Stimulated activated CD8-positive, alpha-beta memory T cell treated with anti-CD3 and anti-CD28 coated beads, Interleukin-2, amount 100 ng/mL, for 1 hour (primary cell): ENCODE results near the gene PRAMEF20.

Source experiments
- DNase-seq, 2 donors: peaks; one replicate each; pipeline ENCODE4 v3.0.0-alpha.2; 2020; ENCODE audit warnings: low read depth in 2 of 2

PRAMEF20 gene

DNA sequence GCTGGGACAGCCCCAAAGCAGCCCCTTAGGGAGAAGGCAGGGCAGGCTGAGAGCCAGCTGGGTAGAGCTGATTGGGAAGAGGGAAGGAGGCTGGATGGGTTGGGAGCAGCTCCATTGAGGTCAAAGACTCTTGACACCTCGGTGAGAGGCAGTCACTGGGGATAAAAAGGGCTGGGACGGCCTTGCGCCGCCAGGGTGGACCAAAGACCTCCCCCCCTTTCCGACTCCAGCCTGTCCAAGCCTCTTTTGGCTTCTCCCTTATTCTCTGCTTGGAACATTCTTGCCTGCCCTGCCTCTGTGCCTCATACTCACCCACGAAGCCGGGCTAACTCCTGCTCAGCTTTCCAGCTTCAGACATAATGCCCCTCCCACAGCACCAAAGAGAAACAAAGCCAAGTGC lies 52.4 kb downstream of the PRAMEF20 start:
- no peak for DNase-seq

DNA sequence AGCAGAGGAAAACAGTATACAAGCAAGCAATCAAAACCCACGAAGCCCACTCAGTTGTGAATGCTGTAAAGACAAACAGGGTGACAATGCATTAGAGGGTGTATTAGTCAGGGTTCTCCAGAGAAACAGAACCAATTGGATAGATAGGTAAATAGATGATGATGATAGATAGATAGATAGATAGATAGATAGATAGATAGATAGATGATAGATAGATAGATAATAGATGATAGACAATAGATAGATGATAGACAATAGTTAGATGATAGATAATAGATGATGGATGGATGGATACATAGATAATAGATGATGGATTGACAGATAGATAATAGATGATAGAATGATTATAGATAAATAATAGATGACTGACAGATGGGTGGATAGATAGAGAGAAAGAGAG lies 55.3 kb downstream of the PRAMEF20 start:
- no peak for DNase-seq

DNA sequence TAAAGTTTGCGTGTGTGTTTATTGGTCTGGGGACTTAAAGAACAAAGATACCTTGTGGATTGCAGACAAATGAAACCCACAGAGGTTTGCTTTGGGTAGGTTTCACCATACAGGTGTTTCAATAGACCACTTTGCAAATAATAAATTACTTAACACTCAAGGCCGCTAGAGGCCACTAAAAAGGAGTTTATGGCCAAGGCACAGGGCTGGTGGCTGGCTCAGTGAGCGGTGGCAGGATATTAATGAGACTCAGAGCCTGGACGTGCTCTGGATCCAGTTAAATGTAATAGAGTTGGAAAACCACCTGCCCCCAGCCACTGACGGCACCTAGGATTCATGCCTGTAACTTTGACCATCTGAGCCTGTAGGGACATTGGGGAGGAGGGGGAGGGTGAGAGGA lies 59.1 kb downstream of the PRAMEF20 start:
- no peak for DNase-seq
